Activated T-cell treated with anti-CD3 and anti-CD28 coated beads, Interleukin-2, amount 50 U/mL, for 4 hours (primary cell): ENCODE data around the gene NOMO2. TPM values are rescaled to one million over a fixed set of nuclear protein-coding genes. Genes with fewer than 3 reads are reported as not detected.
"Not testable (repeated sequence)": the region's sequence is repeated elsewhere in the genome, so short reads cannot be mapped to it uniquely, and the experiment has no call there.

Experiments
- ATAC-seq, 2 donors: fragments of 200-7000 bp; cut with Tn5 transposase; one replicate each; pipeline ENCODE4 v1.10.0; 2021
- DNase-seq: peaks from one replicate; pipeline ENCODE4 v3.0.0-alpha.2; 2020
- H3K27me3 Mint-ChIP-seq: one replicate; pipeline ENCODE4 v1.8.0; 2021; ENCODE audit warnings: low read depth, mixed read lengths
- H3K36me3 Mint-ChIP-seq: one replicate; pipeline ENCODE4 v1.8.0; 2022; ENCODE audit warnings: mixed read lengths; ENCODE audit not compliant: insufficient read depth
- H3K4me1 Mint-ChIP-seq: one replicate; pipeline ENCODE4 v1.8.0; 2021; ENCODE audit warnings: low read depth, mixed read lengths
- H3K4me3 Mint-ChIP-seq: one replicate; pipeline ENCODE4 v1.8.0; 2021; ENCODE audit warnings: mild to moderate bottlenecking, moderate library complexity, mixed read lengths
- H3K9me3 Mint-ChIP-seq: one replicate; pipeline ENCODE4 v1.8.0; 2021; ENCODE audit warnings: mixed read lengths
- total RNA-seq, 3 donors: library from RNA; stranded (reverse); gene quantifications; one replicate each; pipeline ENCODE4 v1.2.1, GENCODE V29; 2021

Gene NOMO2
- total RNA-seq, 3 donors from 2014 or later = 130 to 135 (median 134) TPM

- H3K27me3 Mint-ChIP-seq, ATAC-seq, H3K4me1 Mint-ChIP-seq, H3K9me3 Mint-ChIP-seq, DNase-seq, H3K4me3 Mint-ChIP-seq, H3K36me3 Mint-ChIP-seq: not testable (repeated sequence)
Observed at GRCh38 chr16:18547382-18547781, 14.5 kb downstream of the NOMO2 start.

DNA sequence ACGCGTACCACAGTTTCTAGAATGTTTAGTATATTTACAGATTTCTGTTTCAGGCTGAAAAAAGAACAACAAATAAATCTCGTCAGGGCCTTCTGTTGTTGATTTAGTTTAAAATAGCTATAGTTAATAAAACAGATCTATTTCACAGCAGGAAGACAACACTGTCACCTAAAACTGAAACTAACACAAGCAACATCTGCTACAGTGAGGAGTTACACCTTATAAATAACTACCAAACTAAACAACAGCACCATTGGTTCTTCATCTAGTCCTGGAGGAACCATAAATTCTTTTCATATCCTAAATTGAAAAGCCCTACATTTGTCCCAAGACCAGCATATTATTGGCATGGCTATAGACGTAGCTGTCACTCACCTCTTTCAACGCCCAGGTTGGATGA is 15.0 kb downstream of the NOMO2 start:
- not testable (repeated sequence) for DNase-seq, H3K27me3 Mint-ChIP-seq, ATAC-seq, H3K4me1 Mint-ChIP-seq, H3K9me3 Mint-ChIP-seq, H3K4me3 Mint-ChIP-seq, H3K36me3 Mint-ChIP-seq

GRCh38 chr16:18544232-18545081 is 17.4 kb downstream of the NOMO2 start:
- H3K27me3 Mint-ChIP-seq, H3K4me3 Mint-ChIP-seq, H3K4me1 Mint-ChIP-seq, H3K36me3 Mint-ChIP-seq, ATAC-seq, H3K9me3 Mint-ChIP-seq, DNase-seq: not testable (repeated sequence)

DNA sequence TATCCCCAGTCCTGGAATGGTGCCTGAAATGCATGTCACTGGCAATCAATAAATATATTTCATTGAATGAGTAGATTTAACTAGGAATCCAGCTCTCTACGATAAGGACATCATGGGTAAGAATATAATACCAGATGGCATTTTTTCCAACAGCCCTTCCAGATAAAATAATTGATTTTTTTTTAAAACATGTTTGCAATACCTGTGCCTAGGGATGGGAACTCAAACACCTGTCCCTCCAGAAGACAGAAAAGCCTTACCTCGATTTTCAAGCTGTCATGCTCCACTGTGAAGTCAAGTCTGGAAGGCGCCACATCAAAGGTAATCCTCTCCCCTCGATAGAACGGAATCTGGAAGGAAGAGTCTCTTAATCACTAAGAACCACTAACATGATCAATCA is 20.0 kb downstream of the NOMO2 start:
- not testable (repeated sequence) for H3K27me3 Mint-ChIP-seq, H3K4me3 Mint-ChIP-seq, H3K9me3 Mint-ChIP-seq, ATAC-seq, H3K4me1 Mint-ChIP-seq, H3K36me3 Mint-ChIP-seq, DNase-seq

- peak in 1 of 2 donors; percentile 48 for ATAC-seq
- not testable (repeated sequence) for H3K4me3 Mint-ChIP-seq, DNase-seq, H3K9me3 Mint-ChIP-seq, H3K27me3 Mint-ChIP-seq, H3K4me1 Mint-ChIP-seq
- peaks cover 10% of the 10 kb centered on the region for H3K36me3 Mint-ChIP-seq
Observed at GRCh38 chr16:18537004-18537403, 24.9 kb downstream of the NOMO2 start.

GRCh38 chr16:18535519-18536168 is 26.3 kb downstream of the NOMO2 start:
- not testable (repeated sequence) for H3K4me1 Mint-ChIP-seq, H3K27me3 Mint-ChIP-seq, DNase-seq, H3K9me3 Mint-ChIP-seq, H3K4me3 Mint-ChIP-seq, ATAC-seq
- H3K36me3 Mint-ChIP-seq = peaks cover 10% of the 10 kb centered on the region

DNA sequence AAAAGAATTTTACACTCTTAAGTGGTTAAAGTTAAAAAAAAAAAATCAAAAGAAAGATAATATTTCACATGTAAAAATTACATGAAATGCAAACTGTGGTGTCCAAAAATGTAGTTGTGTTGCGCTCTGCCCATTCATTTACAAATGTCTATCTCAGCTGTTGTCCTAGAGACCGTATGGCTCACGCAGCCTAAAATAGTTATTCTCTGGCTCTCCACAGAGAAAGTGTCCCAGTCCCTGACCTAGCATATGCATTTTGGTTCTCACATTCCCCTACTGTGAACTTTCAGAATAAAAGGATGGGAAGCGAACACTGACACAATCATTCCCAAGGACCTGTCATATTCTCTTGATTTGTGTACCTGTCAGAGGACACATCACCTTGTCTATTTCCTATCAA is 27.6 kb downstream of the NOMO2 start:
- H3K4me1 Mint-ChIP-seq, H3K9me3 Mint-ChIP-seq, ATAC-seq, H3K4me3 Mint-ChIP-seq, DNase-seq, H3K27me3 Mint-ChIP-seq: not testable (repeated sequence)
- H3K36me3 Mint-ChIP-seq = peaks cover 10% of the 10 kb centered on the region

DNA sequence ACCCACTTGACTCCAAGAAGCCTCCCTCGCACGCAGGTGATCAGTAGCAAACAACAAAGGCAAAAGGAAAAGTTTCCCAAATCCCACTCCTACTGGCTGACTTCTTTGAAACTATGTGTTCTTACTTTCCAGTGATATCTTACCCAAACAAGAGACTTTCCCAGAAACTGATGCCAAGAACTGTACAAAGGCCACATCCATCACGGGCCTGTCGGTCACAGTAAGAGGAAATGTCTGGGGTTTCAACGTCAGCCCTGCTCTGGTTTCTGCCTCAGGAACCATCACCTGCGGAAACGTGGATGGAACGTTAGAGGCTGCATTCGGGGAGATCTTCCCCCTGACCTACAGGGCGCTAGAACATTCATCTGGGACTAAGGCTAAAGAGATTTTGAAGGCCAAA is 30.6 kb downstream of the NOMO2 start:
- not testable (repeated sequence) for ATAC-seq, H3K4me1 Mint-ChIP-seq, H3K9me3 Mint-ChIP-seq

GRCh38 chr16:18530329-18530728 is 31.6 kb downstream of the NOMO2 start:
- DNase-seq, ATAC-seq, H3K4me3 Mint-ChIP-seq, H3K9me3 Mint-ChIP-seq, H3K36me3 Mint-ChIP-seq, H3K4me1 Mint-ChIP-seq, H3K27me3 Mint-ChIP-seq: not testable (repeated sequence)

More for the DNA sequence above, 30.6 kb downstream of the NOMO2 start:
- not testable (repeated sequence) for DNase-seq, H3K36me3 Mint-ChIP-seq, H3K4me3 Mint-ChIP-seq, H3K27me3 Mint-ChIP-seq

GRCh38 chr16:18526547-18526946 is 35.4 kb downstream of the NOMO2 start:
- H3K9me3 Mint-ChIP-seq, H3K27me3 Mint-ChIP-seq, H3K4me1 Mint-ChIP-seq, ATAC-seq, H3K4me3 Mint-ChIP-seq, DNase-seq, H3K36me3 Mint-ChIP-seq: not testable (repeated sequence)

- not testable (repeated sequence) for H3K4me3 Mint-ChIP-seq, ATAC-seq, DNase-seq, H3K9me3 Mint-ChIP-seq, H3K36me3 Mint-ChIP-seq, H3K4me1 Mint-ChIP-seq, H3K27me3 Mint-ChIP-seq
Observed at GRCh38 chr16:18525882-18526482, 35.9 kb downstream of the NOMO2 start.

DNA sequence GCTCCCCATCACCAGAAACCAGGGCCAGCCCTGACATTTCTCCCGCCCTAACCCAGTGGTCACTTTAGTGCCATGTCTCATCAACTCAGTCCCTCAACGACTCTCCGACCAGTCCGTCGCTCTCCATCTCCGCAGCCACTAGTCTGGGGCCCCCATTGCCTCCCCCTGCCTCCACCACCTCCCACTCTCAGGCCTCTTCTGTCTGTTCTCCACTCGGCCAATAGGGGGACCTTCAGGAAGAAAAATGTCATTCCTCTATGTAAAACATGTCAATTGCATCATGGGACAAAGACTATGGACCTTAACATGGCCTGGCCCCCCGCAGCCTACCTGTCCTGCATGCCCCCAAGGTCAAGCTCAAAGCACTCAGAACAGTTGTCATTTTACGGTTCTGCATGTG is 39.3 kb downstream of the NOMO2 start:
- not testable (repeated sequence) for H3K36me3 Mint-ChIP-seq, DNase-seq, H3K9me3 Mint-ChIP-seq, H3K4me1 Mint-ChIP-seq, ATAC-seq, H3K27me3 Mint-ChIP-seq, H3K4me3 Mint-ChIP-seq

- H3K4me1 Mint-ChIP-seq, H3K9me3 Mint-ChIP-seq, H3K4me3 Mint-ChIP-seq, ATAC-seq, H3K36me3 Mint-ChIP-seq, DNase-seq, H3K27me3 Mint-ChIP-seq: not testable (repeated sequence)
Observed at GRCh38 chr16:18521445-18522181, 40.3 kb downstream of the NOMO2 start.

DNA sequence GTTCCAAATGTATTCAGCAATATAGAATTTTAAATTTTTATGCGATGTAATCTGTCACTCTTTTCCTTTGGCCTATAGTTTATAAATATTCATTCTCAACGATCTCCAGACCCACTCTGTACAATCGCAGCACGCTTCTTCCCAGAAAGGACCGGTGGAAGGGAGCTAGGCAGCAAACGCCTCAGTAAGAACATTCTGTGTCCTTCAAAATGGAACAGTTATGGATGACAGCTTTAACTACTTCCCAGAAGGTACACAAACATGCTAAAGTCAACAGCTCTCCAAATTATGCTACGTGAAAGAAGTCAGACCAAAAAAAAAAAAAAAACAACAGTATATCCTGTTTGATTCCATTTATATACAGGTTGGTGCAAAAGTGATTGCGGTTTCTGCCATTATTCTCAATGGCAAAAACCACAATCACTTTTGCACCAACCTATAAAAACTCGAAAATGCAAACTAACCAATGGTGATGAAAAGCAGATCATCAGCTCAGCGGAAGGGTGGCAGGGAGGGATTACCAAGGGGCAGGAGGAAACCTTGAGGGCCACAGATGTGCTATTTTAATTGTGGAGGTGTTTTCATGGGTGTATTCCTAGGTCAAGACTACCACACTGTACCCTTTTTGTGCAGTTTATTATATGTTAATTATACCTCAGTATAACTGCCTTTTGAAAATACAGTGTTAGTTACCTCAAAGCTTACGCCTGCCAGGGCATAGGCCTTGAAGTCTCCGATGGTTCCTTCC is 43.2 kb downstream of the NOMO2 start:
- H3K4me3 Mint-ChIP-seq, H3K27me3 Mint-ChIP-seq, H3K9me3 Mint-ChIP-seq, DNase-seq, H3K36me3 Mint-ChIP-seq, ATAC-seq, H3K4me1 Mint-ChIP-seq: not testable (repeated sequence)
